Amniotic stem cell (primary cell): ENCODE data around the gene RUSC2.
A peak's percentile ranks its signal among the peaks of the same experiment; 100 is the strongest.

Experiments
- DNase-seq: peaks from one replicate; lab custom pipeline; 2025; lab: John Stamatoyannopoulos, UW

The RUSC2 gene, protein sequence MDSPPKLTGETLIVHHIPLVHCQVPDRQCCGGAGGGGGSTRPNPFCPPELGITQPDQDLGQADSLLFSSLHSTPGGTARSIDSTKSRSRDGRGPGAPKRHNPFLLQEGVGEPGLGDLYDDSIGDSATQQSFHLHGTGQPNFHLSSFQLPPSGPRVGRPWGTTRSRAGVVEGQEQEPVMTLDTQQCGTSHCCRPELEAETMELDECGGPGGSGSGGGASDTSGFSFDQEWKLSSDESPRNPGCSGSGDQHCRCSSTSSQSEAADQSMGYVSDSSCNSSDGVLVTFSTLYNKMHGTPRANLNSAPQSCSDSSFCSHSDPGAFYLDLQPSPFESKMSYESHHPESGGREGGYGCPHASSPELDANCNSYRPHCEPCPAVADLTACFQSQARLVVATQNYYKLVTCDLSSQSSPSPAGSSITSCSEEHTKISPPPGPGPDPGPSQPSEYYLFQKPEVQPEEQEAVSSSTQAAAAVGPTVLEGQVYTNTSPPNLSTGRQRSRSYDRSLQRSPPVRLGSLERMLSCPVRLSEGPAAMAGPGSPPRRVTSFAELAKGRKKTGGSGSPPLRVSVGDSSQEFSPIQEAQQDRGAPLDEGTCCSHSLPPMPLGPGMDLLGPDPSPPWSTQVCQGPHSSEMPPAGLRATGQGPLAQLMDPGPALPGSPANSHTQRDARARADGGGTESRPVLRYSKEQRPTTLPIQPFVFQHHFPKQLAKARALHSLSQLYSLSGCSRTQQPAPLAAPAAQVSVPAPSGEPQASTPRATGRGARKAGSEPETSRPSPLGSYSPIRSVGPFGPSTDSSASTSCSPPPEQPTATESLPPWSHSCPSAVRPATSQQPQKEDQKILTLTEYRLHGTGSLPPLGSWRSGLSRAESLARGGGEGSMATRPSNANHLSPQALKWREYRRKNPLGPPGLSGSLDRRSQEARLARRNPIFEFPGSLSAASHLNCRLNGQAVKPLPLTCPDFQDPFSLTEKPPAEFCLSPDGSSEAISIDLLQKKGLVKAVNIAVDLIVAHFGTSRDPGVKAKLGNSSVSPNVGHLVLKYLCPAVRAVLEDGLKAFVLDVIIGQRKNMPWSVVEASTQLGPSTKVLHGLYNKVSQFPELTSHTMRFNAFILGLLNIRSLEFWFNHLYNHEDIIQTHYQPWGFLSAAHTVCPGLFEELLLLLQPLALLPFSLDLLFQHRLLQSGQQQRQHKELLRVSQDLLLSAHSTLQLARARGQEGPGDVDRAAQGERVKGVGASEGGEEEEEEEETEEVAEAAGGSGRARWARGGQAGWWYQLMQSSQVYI (N-terminal part only)

DNA sequence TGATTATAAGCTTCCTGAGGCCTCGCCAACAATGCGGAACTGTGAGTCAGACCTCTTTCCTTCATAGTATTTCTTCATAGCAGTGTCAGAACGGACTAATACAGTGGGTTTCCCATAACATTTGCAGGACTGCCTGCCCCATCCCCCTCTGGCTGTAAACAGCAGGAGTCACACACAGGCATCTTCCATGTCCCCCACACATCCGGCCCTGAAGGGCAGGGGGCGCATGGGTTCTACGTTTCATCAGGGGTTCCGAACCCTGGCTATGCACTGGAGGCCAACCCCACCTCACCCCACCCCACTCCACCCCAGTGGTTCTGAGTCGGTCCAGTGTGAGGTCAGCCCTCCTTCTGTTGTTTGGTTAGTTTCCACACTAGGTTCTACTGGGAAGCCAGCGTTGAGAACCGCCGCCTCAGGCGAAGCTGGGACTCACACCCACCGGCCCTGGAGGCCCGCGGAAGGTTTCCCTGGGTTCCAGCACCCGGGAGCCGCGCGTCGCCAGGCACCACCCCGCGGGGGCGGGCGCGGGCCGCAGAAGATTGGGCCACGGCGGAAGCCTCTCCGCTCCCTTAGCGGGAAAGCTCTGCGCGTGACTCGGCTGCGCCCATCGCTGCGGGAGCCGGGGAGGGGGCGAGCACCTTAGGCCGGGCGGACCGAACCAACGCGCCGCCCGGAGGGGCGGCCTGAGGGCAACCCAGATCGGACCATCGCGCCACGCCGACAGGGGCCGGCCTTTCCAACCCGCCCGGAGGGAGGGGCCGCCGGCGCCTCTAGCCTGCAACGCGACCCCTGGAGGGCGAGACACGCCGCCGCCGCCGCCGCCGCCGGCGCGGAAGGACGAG lies at the start of gene RUSC2:
Gene RUSC2 (plus strand): TSS at position 799 of the 842 bp plus-strand sequence. CDS start 56,411 bp downstream, outside the sequence.
- DNase-seq, result peak; percentile 89

DNA sequence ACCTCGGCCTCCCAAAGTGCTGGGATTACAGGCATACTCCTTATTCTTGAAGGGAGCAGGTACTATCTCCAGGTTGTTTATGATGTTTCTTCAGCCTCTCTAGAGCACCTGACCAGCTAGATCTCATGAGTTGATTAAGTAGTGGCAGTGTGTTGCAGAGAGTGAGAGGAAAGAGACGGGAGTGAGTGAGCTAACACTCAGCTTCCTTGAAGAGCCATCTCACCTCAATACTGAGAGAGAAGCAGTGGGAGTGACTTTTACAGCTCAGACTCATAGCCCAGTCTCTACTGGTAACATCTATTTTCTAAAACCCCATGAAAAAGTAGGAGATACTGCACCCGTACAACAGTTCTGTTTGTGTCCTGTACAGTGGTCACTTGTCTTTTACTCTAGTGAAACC lies 43.9 kb upstream of the RUSC2 start:
- no peak for DNase-seq

DNA sequence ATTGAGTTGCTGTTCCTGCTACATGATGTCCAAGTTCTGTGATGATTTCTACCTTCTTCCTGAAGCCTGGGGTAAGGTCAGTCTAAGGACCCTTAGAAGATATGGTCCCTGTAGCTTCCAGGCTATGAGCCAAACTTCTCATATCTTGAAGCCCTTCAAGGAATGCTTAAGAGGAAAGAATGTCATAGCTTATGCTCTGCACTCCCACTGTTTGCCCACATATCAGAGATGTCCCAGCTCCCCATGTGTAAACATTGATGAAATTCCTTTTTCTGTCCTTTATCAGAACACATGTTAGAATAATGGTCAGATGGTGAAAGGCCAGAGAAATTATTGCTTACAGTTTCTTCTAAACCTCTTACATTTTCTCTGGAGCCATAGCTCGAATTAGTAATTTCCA lies 41.4 kb upstream of the RUSC2 start:
- DNase-seq, result no peak

DNA sequence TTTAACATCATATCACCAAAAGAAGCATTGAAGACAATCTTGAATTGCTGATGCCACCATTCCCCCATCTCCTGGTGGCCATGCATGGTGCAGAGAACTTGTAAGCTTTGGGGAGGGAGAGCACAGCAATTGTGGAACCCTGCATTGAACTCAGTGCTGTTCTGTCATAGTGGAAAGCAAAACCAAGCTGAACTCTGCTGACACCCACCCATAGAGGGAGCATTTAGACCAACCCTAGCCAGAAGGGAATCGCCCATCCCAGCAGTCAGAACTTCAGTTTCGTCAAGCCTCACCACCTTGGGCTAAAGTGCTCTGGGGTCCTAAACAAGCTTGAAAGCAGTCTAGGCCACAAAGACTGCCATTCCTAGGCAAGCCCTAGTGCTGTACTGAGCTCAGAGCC lies 37.4 kb upstream of the RUSC2 start:
- DNase-seq, result no peak

DNA sequence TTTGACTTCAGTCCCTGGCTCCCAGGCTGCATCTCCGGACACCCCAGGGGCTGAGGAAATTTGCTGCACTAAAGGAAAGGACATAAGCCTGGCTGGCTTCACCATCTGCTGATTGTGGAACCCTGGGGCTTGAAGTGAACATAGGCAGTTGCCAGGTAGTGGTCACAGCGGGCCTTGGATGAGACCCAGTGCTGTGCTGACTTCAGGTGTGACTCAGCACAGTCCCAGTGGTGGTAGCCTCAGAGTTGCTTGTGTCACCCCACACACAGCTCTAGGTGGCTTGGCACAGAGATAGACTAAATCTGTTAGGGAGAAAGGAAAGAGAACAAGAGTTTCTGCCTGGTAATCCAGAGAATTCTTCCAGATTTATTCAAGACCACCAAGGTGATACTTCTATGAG lies 36.1 kb upstream of the RUSC2 start:
- no peak for DNase-seq

DNA sequence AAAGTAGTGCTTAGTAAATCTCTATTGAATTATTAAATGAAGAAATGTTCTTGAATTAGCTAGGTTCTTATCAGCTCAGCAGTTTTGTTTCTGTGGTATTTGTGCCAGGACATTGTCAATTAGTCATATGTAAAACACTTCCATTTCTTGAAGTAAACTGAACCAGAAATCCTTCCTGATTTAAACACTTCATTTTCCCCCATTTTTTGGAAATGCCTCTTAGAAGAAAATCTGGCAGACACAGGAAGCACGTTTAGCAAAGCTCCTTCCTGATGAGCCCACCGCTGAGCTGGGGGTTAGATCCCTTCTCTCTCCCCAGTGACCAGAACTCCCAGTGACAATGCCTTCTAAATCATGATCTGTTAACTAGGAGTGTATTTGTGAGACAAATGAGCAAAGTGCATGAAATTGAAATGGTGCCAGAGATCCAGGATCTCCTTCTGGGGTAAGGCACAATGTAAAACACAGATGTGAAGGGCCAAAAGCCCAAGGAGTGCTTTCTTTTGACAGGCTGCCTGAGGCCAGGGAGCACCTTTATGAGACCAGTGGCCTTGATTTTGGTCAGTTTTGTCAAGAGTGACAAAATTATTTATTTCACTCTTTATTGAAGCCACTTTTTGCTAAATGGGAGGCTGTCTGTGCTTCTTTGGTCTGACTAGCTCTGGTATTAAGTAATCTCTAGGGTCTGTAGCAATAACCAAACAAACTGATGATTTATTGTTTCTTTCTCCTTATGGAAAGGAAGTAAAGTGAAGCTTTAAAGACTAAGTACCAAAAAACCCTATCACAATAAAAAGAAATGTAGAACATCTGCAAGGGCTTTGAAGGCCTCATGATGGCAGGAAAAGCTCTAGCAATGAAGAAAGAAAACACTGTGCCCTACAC lies 25.5 kb upstream of the RUSC2 start:
- DNase-seq, result no peak

DNA sequence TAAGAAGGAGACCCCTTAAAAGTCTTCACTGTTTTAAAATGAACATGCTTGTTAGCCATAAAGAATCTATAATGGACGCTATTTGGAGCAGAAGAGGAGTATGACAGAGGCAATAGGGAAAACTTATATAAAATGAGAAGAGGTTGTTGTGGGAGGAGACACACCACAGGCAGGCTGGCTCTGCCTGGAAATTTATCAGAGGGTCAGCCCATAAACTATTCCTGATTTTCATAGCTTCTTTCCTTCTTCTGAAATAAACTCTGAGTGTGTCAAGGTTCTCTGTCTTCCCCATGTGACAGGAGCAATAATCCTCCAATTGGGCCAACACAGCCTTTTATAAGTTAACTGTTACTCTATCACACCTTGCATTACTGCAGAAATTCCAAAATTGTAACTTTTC lies 19.6 kb upstream of the RUSC2 start:
- DNase-seq, result no peak

DNA sequence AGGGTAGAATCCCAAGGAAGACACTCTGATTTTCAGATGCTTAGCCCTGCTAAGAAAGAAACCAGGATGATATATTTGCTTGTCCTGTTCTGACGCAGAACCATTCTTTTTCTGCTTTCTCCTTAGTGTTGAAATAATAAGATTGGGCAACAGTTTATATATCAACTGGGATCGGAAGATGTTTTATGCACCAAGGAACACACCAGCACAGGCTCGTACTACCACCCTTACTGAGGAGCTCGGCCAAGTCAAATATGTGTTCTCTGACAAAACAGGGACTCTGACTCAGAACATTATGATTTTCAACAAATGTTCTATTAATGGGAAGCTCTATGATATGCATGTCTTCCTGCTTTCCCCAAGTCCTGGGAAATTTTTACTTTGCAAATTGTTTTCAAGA lies 19.0 kb upstream of the RUSC2 start:
- DNase-seq, result no peak

DNA sequence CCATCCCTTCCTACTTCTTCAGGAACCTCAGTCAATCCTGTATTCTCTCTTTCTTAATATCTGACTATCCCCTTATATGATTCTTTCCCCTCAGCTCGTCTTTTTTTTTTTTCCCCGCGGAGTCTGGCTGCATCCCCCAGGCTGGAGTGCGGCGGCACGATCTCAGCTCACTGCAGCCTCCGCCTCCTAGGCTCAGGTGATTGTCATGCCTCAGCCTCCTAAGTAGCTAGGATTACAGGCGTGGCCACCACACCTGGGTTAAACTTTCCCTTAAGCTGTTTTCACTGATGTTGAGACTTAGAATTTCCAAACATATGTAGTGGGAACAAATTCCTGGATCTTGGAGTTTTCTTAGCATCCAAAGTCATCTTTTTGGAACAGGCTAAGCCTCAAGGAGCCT lies 13.3 kb upstream of the RUSC2 start:
- no peak for DNase-seq

DNA sequence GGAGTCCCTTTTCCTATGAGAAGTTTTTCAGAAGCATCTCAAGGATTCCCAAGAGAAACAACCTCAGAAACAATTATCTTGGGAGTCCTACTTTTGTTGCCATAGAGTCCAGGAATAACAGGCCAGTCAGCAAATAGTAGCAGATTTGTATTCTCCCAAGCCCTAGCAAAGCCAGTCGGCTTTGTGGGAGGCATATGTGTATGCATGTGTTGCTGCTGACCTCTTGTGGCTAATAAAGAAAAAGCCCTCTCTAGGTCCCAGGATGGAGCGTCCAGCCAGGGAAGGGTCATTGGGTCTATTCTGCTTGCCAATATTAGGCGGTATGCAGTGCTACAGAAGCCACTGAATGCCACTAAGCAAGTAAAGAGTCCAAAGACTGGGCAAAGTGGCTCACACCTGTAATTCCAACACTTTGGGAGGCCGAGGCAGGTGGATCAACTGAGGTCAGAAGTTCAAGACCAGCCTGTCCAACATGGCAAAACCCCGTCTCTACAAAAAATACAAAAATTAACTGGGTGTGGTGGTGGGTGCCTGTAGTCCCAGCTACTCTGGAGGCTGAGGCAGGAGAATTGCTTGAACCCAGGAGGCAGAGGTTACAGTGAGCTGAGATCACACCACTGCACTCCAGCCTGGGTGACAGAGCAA lies 12.6 kb upstream of the RUSC2 start:
- peak; percentile 66 for DNase-seq

DNA sequence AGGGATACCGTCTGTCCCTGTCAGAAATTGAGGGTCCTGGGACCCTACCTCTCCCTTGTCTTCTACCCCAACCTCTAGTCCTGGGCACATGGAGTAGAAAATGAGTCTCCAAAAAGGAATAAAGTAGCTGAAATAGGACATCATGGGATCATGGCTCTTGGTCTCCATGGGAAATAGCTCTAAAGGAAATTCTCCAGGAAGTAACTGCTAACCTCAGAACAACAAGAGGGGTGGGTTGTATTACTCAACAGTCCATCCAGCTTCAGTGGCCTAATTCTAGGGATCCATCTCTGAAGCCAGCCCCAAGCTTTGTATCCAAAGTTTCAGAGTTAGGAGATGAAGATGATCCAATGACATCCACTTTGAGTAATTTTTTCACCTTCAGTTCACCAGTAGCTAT lies 11.0 kb upstream of the RUSC2 start:
- no peak for DNase-seq

DNA sequence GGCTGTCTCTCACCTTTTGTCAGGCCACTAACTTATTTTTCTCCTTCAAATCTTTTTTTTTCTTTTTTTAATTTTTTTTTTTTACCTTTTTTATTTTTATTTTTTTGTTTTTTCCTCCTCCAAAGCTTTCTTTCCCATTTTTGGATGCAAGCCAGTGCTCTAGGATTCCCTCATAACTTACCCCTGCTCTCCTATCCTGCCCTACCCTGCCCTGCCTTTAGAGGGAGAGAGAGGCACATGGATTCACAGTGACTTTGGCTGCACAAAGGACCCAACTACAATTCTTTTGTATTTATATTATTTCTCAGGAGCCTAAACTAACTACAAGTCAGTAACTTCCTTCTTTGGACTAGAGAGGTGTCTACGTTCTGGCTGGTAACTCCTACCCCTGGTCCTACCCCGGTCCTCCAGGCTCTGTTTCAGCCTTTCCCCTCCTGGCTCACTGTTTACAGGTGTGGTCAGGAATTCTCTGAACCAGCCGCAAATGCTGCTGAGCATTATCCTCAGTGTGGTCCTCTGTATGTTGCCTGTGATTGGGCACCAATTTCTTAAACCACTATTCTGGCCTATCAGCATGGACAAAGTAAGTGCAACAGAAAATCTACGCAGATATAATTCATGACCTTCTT lies 8.4 kb upstream of the RUSC2 start:
- no peak for DNase-seq

DNA sequence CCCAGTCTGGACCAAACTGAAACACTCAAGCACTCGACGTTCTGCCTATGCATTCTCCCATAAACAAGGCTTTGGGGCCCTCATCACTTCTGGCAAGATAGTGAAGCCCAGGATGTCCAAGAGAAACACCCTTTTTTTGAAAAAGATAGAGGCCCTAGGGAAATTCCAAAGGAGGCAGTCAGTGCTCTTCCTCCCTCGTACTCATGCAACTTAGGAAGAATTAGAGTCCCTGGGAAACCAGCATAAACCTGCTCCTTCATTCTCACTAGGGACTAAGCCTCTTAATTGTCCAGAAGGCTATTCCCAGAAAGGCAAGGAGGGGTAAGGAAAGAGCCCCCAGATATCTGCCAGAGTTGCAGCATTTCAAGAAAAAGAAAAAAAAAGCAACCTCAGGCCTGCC lies 7.8 kb upstream of the RUSC2 start:
- DNase-seq, result no peak

DNA sequence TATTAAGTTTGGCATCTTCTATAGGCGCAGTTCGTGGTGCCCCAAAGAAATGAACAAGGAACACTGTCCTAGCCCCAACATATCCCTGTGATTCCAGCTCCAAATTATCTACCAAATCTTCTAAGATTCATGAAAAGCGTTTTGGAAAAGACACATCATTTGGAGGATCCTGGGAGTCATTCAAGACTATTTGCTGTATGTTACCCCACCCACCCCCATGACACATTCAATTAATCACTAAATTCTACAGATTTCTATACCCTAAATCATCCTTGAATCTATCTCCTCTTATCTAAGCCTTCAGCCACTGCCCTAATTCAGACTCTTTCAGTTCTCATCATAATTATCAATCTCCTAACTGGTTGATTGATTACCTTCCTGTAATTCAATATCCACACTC lies 5.5 kb upstream of the RUSC2 start:
- no peak for DNase-seq

DNA sequence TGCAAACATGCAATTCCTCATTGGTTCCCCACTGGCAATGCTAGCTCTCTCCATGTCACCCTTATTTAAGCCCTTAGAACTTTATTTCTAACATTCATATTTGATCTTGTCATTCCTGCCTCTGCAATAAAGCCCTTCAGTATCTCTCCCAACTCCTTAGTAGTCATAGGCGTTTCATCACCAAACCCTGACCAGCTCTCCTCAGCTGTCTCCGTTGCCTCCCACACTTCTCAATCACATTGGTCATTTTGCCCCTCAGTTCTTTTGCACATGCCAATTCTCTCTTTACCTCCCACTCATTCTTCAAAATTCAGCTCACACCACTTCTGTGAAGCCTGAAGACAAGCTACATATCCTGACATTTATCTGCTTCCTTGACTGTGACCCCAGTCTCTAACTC lies 2.8 kb upstream of the RUSC2 start:
- no peak for DNase-seq

DNA sequence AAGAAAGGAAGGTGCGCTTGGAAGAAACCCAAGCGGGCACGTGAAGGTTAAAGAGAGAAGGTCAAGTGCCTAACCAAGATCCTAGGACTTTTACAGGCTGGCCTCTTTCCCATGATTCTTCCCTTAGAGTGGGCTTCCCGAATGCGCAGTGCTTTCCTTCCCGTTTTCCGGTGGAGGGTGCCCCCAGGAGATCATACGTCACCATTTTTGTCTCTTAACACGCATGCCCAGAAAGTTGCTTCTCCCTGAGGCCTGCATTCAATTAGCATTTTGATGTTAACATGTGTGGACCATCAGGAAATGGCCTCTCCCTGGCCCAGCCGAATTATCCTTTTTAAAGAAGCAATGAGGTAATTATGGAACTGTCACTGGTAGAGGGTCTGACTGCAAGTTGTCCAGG lies 1.9 kb upstream of the RUSC2 start:
- no peak for DNase-seq

DNA sequence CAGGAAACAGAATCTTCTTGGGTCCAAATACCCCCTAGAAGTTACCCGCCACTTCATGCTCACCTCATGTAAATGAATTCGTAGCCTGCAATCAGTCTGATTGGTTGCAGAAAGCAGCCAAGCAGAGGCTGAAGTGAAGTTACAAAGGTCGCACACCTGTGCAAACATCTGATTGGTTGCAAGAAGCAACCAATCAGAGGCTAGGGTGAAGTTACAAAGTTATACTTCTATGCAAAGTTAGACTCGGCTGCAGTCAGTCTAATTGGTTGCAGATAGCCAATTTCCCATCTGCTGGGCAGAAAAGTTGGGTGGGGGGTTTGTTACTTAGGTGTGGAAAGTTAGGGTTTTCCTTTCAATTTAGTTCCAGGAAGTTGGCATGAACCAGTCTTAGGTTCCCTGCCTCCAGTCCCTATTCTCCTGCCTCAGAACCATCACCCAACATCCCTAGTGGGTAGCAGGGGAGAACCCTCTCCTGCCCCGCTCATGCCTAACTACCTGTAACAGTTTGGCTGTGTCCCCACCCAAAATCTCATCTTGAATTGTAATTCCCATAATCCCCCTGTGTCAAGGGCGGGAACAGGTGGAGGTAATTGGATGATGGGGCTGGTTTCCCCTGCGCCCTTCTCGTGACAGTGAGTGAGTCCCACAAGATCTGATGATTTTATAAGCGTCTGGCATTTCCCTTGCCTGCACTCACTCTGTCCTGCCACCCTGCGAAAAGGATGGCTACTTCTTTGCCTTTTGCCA lies 1.2 kb upstream of the RUSC2 start:
- no peak for DNase-seq

DNA sequence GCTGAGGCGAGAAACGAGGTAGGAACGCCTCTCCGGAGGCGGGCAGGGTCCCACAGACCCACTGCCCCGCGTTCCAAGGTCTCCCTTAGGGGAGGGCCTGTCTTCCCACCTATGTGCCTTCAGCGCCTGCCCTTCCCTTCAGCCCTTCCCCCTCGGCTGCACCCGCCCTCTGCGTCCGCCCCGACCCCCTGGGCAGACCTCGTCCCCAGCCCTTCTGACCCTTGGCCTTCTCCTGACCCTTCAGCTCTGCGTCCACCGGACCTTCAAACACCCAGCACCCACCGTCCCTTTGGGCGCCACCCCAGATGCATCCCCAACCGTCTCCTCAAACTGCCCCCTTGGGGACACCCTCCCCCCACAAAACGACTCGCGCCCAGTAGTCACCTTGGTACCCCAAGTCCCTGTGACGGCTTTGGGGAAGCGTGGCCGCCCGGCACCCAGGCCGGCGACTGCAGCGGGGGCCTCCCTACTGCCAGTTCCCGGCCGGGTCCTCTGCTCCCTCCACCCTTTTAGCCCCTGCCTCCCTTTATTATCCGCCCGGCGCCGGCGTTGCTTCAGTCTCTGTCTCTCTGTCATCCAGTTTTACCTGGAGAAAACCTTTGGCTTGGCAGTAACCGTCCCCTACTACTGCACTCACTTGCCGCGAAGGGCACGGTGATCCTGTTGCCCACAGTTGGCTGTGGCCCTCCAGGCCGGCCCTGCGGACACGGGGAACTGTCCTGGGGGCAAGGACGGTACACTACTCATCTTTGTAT lies 421 bp downstream of the RUSC2 start:
- no peak for DNase-seq
